HG03575 (cell line): ENCODE measurements around the gene KIRREL3.

Experiments
- ATAC-seq: cut with Tn5 transposase; IDR thresholded peaks from one replicate; pipeline ENCODE4 v1.9.1; 2021; ENCODE audit not compliant: unreplicated experiment, insufficient number of reproducible peaks, low FRiP score; ENCODE audit errors: extremely low read depth

Gene KIRREL3

DNA sequence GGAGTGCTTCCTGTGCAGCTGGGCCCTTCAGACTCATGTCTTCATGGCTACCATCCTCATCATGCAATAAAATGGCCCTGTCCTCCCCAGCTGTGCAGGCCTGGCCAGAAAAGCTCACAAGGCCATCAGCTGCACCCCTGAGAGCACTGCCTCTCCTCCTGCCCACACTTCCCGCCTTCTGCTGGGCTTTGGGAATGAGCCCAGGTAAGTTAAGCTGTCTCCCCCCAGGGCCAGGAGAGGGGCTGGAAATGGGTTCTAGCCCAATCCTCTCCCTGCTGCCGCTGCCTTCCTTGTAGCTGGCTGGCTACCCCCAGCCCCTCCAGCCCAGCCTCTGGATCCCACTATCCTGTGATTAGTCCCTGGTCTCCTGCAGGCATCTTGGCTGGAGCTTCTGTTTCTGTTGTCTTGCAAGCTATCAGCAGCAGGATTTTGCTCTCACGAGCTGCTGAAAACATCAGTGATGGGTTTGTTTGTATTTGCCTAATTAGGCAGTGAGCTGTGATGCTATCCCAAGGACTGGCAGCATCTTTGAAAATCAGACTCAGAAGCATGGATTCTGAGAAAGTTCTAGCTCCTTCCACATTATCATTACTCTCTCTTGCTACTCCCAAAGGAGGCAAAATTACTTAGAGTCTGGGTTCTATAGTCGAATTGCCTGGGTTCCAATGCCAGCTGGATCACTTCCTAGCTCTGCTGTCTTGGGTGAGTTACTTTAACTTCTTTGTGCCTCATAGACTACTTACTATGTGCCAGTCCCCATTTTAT lies 476.9 kb downstream of the KIRREL3 start:
- no peak for ATAC-seq

DNA sequence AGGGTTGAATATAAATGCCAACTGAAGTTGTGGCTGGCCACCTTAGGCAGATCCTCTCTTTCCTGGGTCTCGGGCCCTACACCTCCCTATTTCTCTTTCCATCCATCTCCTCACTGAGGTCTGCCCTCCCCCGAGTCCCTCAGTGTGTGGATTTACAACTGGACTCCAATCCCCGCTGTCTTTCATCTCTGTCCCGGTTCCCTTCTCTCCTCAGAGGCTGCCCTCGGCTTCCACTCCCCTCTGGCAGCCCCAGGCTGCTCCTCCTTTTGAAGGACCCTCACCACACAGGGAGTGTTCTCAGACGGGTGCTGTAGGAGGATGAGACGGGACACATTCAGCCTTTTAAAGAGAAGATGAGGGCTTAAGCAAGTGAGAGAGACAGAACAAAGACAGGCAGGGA lies 478.0 kb downstream of the KIRREL3 start:
- ATAC-seq: no peak

DNA sequence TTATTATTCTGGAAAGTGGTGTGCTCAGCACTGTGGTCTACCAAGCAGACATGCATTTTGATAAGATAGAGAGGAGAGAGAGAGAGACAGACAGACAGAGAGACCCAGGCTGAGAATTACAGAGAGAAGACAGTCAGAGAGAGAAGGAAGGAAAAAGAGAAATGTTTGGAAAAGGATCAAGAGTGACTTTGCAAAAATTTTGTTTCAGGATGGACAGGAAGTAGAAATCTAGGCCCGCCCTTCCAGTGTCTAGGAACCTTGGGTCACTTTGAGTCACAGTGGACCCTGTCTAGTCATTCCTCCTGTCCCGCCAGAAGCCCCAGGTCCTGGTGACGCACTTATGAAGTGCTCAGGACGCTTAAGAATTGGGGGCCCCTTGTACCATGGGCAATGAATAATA lies 478.4 kb downstream of the KIRREL3 start:
- ATAC-seq: no peak

DNA sequence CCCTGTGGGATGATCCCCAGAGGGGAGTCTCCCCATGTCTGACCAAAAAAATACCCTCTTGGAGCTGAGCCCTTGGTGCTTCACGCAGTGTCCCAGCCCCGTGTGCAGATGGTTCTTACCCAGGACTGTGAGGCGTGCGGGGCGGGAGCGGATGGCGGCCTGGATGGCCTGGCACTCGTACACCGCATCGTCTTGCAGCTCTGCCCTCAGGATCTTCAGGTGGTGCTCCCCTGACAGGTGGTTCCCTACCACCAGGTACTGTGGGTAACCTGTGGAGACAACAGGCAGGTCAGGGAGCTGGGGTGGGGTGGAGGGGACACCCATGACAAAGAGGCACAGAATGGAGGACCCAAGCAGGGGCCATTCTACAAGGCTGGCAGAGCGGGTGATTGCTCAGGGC lies 479.4 kb downstream of the KIRREL3 start:
- no peak for ATAC-seq

DNA sequence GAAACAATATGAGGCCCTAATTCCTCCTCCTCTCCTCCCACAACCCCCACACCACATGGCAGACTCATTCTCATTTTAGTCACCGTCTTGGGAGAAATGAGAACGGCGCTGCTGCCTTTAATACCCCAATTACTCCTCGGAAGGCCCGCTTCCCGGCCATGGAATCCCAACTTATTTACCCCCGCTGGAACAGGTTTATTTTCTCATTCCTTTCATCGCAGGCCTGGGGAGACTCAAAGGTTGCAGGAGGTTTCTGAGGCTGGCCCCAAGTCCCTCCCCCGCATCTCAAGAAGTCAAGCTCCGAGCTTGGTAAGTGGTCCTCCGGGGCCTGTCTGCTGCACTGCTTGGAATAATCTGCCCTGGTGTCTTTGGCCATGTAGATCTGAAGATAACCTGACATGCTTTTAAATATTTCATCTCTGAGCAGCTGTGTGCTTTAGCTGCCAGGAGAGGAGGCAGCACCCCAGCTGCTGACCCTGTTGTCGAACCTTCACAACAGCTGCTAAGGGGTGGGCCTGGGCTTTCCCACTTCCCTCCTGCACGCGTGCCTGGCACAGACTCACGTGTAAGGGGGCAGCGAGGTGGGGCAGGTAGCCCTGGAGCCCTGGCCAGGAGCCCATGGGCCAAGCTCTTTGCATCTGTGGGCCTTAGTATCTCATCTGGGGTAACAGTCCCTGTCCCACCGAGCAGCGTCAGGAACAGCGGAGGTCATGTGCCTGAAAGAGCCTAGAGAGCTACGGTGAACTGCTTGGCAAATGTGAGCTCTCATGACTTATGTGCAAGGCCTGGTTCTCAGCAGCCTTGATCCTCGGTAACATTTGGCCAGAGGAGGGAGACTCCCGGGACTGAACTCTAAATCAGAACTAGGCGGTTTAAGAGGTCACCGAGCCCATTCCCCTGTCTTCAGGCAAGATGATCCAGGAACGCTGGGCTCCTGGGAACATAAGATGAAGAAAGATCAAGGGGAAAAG lies 480.5 kb downstream of the KIRREL3 start:
- no peak for ATAC-seq

DNA sequence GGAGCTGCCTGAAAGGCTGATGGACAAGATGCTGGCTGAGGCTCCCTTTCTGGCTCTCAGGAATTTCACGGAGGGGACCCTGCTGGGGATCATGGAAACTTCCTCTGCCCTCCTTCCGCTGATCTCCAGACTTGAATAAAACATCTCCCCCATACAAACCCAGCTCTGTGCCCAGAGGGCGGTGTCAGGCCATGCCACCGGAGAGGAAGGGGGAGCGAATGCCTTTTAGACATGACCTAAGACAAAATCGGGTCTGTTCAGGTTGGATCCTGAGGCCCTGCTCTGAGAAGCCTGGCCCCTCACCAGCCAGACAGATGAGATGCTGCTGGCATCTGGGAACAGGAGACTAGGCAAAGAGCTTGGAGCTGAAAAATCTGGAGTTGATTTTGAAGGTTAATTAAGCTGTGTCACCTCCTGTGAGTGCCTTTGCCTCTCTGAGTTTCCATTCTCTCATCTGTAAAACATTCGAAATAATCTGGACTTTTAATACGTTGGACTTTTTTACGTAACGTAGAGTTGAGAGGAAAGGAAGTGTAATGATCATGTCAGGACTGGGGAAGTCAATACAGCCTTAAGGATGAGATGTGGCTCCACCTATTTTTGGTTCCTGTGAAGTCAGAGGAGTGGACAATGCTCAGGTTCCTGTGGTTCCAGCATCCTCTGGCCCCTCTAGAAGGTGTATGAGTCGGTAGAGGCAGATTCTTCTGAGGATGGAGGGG lies 481.4 kb downstream of the KIRREL3 start:
- ATAC-seq: no peak

DNA sequence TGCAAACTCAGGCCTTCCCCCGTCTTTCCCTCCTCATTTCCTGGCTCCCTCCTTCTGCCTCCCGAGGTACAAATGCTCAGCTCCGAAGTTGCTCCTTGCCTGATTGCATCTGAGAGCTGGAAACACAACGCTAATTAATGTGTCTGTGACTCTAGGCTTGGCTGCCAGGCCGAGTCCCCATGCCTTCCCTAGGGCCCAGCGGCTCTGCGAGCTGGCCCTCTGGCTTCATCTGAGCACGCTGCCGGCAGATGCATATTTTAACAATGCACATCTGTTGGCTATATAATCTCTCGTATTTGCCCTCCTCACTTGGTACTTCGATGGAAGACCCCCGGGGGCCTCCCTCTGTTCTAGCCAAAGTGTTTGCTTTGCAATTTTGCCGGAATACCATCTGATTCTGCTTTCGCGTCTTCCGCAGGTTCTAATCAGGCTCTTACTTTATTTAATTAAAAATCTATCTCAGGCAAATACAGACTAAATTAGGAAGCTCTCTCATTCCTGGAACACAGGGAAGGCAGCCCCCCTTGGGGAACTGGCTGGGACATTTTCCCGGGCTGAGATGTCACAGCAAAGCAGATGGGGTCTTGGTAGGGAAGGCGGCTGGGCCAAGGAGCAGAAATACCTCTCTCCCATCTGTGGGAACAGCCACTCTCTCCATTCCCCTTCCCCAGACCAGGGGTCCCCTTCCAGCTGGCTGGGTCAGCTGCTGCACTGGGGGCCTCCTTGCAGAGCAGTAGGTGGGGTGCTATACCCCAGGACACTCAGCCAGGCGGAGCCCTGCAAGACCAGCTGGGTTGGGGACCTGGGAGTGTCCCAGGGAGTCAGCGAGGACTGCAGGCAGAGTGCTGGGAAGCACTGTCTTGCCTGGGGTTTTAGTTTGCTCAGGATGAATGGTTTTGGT lies 482.2 kb downstream of the KIRREL3 start:
- no peak for ATAC-seq

DNA sequence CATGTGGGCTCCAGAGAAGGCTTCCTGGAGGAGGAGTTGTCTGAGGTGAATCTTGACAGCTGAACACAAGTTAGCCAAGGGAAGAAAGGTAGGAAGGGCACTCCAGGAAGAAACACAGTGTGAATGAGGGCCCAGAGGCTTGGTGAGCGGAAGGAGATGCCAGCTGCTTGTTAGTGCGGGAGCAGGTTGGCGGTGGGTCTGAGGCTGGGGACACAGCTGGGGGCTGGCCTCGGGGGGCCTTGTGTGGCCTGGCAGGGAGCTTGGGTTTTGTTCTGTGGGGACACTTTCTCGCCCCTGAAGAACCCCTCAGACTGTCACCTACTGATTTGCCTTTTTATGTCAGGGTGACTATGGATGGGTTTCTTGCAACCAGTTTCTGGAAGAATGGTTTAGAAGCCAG lies 485.1 kb downstream of the KIRREL3 start:
- ATAC-seq: no peak

DNA sequence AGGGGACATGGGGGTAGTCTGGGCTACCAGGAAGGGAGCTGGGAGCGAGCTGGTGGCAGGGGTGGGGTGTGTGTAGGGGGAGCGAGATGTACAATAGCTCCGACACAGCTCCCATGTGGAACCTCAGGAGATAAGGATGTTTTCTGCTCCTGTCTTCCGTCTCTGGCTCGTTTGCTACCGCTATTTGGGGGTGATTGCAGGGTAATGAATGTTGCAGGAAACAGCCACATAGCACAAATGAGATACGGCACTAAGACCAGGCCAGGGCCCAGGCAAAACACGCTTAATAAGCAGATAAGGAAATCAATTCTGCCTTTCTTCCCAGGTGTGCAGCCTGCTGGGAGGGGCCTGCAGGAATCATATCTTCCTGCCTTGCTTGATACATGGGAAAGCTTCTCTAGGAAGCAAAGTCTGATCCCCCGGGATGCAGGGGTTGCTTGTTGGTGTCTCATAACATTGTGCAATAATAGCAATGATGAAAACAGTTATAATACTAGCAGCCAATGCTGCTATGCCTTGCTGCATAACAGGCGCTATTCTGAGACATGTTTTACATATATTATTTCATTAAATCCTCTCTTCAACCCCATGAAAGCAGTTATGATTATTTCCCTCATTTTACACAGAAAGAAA lies 486.4 kb downstream of the KIRREL3 start:
- no peak for ATAC-seq

DNA sequence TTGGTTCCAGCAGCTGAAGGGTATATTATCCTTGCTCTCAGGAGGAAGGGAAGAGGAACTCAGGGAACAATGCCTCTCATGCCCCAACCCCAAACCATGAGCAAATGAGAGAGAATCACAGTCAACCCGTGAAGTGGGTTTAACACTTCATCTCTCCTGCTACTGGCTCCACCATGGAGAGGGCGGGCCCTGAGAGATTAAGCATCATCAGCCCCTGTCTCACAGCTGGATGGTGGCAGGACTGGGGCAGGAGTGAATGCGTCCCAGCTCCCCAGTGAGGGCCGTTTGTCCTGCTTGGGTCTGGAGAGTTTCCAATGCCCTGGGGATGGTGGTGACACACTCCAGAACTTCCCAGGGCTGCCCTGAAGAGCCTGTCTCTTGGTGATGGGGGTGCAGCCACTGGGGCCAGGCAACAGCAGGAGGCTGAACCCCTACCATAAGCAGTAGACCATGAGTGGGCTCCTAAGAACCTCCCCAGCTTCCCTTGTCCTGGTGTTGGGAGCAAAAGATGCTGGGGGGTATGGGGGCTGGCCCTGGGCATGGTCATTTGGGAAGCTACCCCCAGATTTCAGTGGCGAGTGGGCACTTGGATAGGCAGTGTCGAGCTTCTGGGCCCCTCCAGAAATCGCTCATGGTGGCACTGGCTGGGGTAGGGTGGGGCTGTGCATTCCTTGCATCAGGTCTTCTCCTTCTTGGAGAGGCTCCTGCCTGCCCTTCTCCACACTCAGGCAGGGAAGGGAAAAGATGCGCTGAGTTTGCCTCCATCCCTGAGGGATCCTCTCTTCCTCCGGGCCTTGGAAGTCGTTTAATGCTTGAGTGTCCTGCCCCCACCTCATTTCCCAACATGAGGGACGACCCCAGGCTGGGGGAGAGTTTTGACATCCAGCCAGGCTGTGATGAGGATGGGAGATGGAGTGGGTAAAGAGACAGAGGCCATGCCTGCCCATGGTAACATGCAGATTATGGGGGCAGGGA lies 487.5 kb downstream of the KIRREL3 start:
- ATAC-seq: no peak

DNA sequence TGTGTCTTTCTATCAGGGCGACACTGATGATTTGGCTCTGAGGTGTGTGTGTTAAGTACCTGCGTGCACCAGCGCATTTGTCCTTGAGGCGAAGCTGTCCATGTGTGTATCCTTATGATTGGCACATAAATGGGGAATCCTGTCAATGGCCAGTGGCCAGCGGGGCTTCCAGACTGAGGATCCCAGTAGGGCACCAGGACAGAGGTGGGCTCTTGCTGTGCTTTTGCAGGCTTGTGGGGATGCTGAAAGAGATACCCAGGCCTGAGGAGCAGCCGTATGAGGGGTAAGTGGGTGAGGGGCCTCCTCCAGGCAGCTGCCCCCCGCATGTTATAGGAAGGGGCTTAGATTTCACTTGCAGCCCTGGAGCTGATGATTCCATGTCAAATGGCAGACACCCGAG lies 488.3 kb downstream of the KIRREL3 start:
- no peak for ATAC-seq

DNA sequence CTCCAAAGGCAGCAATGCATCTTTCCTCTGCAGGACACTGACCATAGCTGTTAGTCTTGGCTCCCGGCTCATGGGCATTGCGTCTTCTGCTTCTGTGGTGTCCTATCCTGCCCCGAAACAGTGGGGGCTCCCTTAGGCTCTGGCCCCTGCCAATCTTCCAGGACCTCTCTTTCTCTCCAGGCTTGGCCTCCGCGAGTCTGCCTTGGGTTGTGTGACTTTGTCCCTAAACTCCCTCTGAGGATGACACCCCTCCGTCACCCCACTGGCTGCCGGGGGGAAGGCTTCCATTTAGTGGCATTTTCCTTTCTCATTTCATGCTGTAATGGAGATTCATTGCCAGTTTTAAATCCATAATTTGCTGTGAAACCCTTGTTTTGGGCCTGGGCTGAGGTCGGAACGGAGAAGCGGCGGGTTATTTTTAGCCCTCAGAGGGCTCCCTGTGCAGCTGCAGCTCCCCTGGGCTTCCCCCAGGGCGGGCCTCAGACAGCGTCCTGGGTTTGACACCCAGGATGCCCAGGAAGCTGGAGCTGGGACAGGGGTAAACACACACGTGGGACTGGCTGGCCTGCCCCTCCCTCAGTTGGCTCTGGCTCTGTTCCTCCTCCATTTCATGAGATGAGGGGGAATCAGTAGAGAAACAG lies 489.0 kb downstream of the KIRREL3 start:
- ATAC-seq: no peak

DNA sequence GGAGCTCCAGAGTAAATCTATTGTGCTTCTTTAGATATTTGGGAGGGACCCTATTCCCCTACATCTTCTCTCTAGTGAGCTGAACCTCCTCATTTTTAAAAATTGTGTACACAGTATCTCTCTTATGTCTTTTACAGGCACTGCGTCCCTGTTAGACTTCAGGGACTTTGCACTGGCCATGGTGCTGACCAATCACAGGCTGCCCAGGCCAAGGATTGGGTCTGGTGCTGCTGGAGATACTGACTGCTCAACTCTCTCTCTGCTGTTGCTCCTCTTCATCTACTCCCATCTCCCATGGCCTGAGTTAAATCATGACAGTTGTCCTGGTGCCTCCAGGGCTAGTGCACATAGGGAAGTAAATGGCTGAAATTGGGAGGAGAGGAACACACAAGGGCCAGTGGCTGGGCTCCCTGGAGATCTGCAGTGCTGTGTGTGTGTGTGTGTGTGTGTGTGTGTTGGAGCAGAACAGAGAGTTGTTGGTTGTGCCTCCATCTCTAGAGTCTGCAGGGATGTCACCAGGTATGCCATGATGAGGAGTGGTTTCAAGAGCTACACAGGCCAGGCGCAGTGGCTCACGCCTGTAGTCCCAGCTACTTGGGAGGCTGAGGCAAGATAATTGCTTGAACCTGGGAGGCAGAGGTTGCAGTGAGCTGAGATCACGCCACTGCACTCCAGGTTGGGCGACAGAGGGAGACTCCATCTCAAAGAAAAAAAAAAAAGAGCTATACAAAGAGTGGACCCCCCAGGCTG lies 489.8 kb downstream of the KIRREL3 start:
- ATAC-seq: no peak

DNA sequence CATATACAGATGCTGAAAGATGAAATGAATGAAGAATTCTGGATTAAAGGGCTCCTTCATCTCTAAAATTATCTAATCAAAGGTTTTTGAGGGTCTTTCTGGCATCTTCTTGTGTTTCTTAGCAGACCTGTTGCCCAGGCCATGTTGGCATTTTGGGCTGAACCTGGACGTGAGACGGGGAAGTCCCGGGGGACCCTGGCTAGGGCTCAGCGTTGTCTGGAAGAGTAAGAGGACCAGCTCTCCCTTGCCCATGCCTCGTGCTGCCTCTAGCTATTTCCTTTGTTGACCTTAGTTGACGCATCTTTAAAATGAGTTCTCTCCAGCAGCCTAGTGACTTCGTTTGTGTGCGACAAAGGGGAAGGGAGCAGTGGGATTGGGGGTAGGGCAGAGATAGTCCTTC lies 492.9 kb downstream of the KIRREL3 start:
- ATAC-seq: no peak

DNA sequence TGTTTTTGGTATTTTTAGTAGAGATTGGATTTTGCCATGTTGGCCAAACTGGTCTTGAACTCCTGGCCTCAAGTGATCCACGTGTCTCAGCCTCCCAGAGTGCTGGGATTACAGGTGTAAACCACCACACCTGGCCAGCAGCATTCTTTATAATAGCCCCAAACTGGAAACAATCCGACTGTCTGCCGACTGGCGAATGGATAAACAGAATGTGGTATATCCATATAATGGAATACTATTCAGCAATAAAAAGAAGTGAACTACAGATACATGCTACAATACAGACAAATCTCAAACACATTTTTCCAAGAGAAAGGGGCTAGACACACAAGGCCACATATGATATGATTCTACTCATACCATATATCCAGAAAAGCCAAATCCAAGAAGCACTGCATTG lies 493.8 kb downstream of the KIRREL3 start:
- ATAC-seq: no peak

DNA sequence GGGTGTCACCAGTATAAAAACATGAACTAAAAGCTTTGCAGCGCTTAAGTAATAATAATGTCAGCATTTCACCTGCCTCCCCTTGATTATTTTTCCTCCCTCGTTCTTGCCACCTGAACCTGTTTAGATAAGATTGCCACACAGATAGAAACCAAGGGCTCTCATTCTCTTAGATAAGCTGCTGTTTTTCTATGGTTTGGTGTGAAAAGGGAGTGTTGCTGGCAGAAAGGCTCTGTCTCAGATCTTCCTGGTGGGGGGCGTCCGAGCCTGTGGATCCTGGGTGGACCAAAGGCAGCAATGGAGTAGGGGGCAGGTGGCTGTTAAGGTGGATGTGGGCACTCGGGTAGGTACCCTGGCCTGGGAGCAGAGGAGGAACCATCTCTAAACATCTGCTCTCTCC lies 497.6 kb downstream of the KIRREL3 start:
- ATAC-seq: no peak
